H1 (cell line): ENCODE data around the gene NSFL1C. TPM values are rescaled to one million over a fixed set of nuclear protein-coding genes. Genes with fewer than 3 reads are reported as not detected.

Experiments used
- BCL11A ChIP-seq, 2 experiments: IDR thresholded peaks; one replicate each; pipeline ENCODE4 v1.6.1; 2011; ENCODE audit warnings: low read depth in 2 of 2, low read length in 2 of 2, mild to moderate bottlenecking in 2 of 2
- EP300 ChIP-seq, 2 experiments: IDR thresholded peaks; 1 replicate in 1 of 2; 2 replicates in 1 of 2; pipeline ENCODE4 v1.6.1; 2011 to 2012; ENCODE audit warnings: low read depth in 2 of 2, low read length in 2 of 2, mild to moderate bottlenecking in 2 of 2, borderline replicate concordance in 1 of 2, inconsistent platforms in 1 of 2, moderate library complexity in 1 of 2
- GABPA ChIP-seq: IDR thresholded peaks from 2 replicates; pipeline ENCODE4 v1.6.1; 2011; ENCODE audit warnings: mild to moderate bottlenecking, low read length, moderate library complexity, borderline replicate concordance; ENCODE audit not compliant: insufficient read depth
- GTF2F1 ChIP-seq: IDR thresholded peaks from 2 replicates; pipeline ENCODE4 v1.6.1; 2012; ENCODE audit warnings: low read depth, low read length, improper control_type of control experiment, borderline replicate concordance
- HDAC2 ChIP-seq, 2 experiments: fragments of 300-600 bp in 1 of 2; sonication (generic) in 1 of 2; IDR thresholded peaks; 2 replicates each; pipeline ENCODE4 v1.6.1; 2011 to 2012; ENCODE audit warnings: low read depth in 2 of 2, low read length in 2 of 2, mild to moderate bottlenecking in 2 of 2, moderate library complexity in 2 of 2, borderline replicate concordance in 1 of 2, inconsistent platforms in 1 of 2
- MAFK ChIP-seq: IDR thresholded peaks from 2 replicates; pipeline ENCODE4 v1.6.1; 2012; ENCODE audit warnings: low read depth, mild to moderate bottlenecking, improper control_type of control experiment, low read length
- NANOG ChIP-seq: IDR thresholded peaks from 2 replicates; pipeline ENCODE4 v1.6.1; 2011; ENCODE audit warnings: low read length, low read depth, mild to moderate bottlenecking, inconsistent platforms; ENCODE audit not compliant: insufficient read depth, poor library complexity, severe bottlenecking
- POLR2A ChIP-seq, 2 experiments: IDR thresholded peaks; 1 replicate in 1 of 2; 2 replicates in 1 of 2; pipeline ENCODE4 v1.6.1; 2011; ENCODE audit warnings: low read depth in 2 of 2, low read length in 2 of 2, mild to moderate bottlenecking in 2 of 2; ENCODE audit errors: control extremely low read depth in 1 of 2
- SAP30 ChIP-seq: fragments of 300-600 bp; sonication (generic); IDR thresholded peaks from 2 replicates; pipeline ENCODE4 v1.7.1; 2012; ENCODE audit warnings: low read length, moderate library complexity, mild to moderate bottlenecking, inconsistent platforms; ENCODE audit not compliant: insufficient read depth, insufficient replicate concordance
- polyA plus RNA-seq, 7 experiments: library from polyadenylated mRNA; depleted of rRNA in 3 of 7; stranded (reverse) in 5 of 7; unstranded in 2 of 7; fragments of >200 nt in 5 of 7; fragments of 200-250 nt in 2 of 7; gene quantifications; 1 replicate in 5 of 7; 2 replicates in 1 of 7; 4 replicates in 1 of 7; pipeline versions ENCODE4 v1.2.1 to v1.2.3, GENCODE V29; 2011 to 2013; ENCODE audit warnings: missing spikeins in 2 of 7, mixed read lengths in 2 of 7
- total RNA-seq: library from RNA; stranded (reverse); fragmentation: NEBNext Ultra II Directional; extraction: Animal tissue kit (Norgen Biotek cat#: 25700); gene quantifications from 2 replicates; pipeline ENCODE4 v1.2.1, GENCODE V29; 2021
- TF ChIP-seq, protein P1 (sequence below), 3 experiments: IDR thresholded peaks; 1 replicate in 2 of 3; 2 replicates in 1 of 3; pipeline versions ENCODE4 v1.5.1 to v1.6.1; 2011; ENCODE audit warnings: low read length in 3 of 3, mild to moderate bottlenecking in 3 of 3, inconsistent platforms in 2 of 3, low read depth in 1 of 3, moderate library complexity in 1 of 3; ENCODE audit not compliant: insufficient read depth in 1 of 3; ENCODE audit errors: control extremely low read depth in 1 of 3
- TF ChIP-seq, protein P2 (sequence below): IDR thresholded peaks from 2 replicates; pipeline ENCODE4 v1.6.1; 2012; ENCODE audit warnings: inconsistent platforms
- TF ChIP-seq, protein P3 (sequence below): IDR thresholded peaks from 2 replicates; pipeline ENCODE4 v1.6.1; 2011; ENCODE audit warnings: low read length, improper control_type of control experiment

NSFL1C gene
- total and polyA plus RNA-seq, 2 of the 8 experiments (the other 6 are each of a cell fraction or from before 2014, with no cell fraction given): 21.6 to 98.0 TPM

DNA sequence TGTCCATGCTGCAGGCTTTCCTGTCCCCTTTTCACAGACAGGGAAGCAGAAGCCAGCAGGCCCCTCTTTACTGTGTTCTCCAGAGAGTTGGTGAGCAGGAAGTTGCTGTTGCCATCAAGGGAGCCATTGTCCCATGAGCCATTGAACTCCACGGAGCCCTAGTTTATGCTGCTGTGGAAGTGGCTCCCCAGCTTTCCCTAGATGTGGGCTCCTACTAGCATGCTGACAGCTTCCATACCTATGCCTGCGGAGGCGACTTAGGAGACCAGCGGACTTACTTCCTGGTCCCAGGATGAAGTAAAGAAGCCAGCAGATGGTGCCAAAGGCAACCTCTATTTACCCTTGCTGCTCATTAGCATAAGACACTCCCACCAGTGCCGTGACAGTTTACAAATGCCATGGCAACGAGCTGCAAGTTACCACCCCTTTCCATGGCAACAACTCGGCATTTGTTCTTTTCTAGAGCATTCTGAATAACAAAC lies 43.0 kb downstream of the NSFL1C start (continued):
- TF ChIP-seq BCL11A (IDR thresholded peaks at IDR 0.05; ENCODE audit: low read depth in 2 of 2, low read length in 2 of 2) (no peak), SAP30 (peak; percentile 30), GABPA (no peak), MAFK (no peak), NANOG (no peak), GTF2F1 (no peak), POLR2A (IDR thresholded peaks at IDR 0.05; ENCODE audit: control extremely low read depth in 1 of 2, low read depth in 2 of 2, low read length in 2 of 2) (no peak), HDAC2 (IDR thresholded peaks at IDR 0.05; ENCODE audit: borderline replicate concordance in 1 of 2, low read depth in 2 of 2, low read length in 2 of 2) (no peak), EP300 (IDR thresholded peaks at IDR 0.05; ENCODE audit: borderline replicate concordance in 1 of 2, low read depth in 2 of 2, low read length in 2 of 2) (peak in 1 of 2 experiments; percentile 54; a peak in 1 of 3 replicates)
- TF ChIP-seq, protein P1, sequence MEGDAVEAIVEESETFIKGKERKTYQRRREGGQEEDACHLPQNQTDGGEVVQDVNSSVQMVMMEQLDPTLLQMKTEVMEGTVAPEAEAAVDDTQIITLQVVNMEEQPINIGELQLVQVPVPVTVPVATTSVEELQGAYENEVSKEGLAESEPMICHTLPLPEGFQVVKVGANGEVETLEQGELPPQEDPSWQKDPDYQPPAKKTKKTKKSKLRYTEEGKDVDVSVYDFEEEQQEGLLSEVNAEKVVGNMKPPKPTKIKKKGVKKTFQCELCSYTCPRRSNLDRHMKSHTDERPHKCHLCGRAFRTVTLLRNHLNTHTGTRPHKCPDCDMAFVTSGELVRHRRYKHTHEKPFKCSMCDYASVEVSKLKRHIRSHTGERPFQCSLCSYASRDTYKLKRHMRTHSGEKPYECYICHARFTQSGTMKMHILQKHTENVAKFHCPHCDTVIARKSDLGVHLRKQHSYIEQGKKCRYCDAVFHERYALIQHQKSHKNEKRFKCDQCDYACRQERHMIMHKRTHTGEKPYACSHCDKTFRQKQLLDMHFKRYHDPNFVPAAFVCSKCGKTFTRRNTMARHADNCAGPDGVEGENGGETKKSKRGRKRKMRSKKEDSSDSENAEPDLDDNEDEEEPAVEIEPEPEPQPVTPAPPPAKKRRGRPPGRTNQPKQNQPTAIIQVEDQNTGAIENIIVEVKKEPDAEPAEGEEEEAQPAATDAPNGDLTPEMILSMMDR (IDR thresholded peaks at IDR 0.05; ENCODE audit: control extremely low read depth in 1 of 3, insufficient read depth in 1 of 3, low read depth in 1 of 3, low read length in 3 of 3): peak; percentile 28 to 71 (median 57)
- TF ChIP-seq, protein P2, sequence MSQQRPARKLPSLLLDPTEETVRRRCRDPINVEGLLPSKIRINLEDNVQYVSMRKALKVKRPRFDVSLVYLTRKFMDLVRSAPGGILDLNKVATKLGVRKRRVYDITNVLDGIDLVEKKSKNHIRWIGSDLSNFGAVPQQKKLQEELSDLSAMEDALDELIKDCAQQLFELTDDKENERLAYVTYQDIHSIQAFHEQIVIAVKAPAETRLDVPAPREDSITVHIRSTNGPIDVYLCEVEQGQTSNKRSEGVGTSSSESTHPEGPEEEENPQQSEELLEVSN: no peak
- TF ChIP-seq, protein P3, sequence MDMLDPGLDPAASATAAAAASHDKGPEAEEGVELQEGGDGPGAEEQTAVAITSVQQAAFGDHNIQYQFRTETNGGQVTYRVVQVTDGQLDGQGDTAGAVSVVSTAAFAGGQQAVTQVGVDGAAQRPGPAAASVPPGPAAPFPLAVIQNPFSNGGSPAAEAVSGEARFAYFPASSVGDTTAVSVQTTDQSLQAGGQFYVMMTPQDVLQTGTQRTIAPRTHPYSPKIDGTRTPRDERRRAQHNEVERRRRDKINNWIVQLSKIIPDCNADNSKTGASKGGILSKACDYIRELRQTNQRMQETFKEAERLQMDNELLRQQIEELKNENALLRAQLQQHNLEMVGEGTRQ: no peak
